HCT116 (cell line): ENCODE data around the gene SEZ6. TPM values are rescaled to one million over a fixed set of nuclear protein-coding genes. Genes with fewer than 3 reads are reported as not detected.

Experiments used
- ATAC-seq: fragments of 200-7000 bp; cut with Tn5 transposase; 2 replicates; pipeline ENCODE4 v1.9.1; 2020; ENCODE audit warnings: mild to moderate bottlenecking, moderate library complexity
- BruUV-seq: library from RNA; stranded (reverse); fragments of 400-500 nt; replicated peaks from 2 replicates; lab custom pipeline; 2021; lab: Mats Ljungman, UMichigan
- CTCF ChIA-PET: fragments of 300-600 bp; sonication (Branson Sonifier 250); formaldehyde crosslinking; loops from one replicate; lab custom pipeline; 2021; ENCODE audit warnings: antibody characterized with exemption; lab: Charles Lee
- POLR2A ChIA-PET: fragments of 300-600, 350-600 bp; sonication (Branson Sonifier 250); formaldehyde crosslinking; loops from one replicate; lab custom pipeline; 2021; ENCODE audit warnings: antibody characterized with exemption; lab: Charles Lee
- RAD21 ChIA-PET, 2 experiments: fragments of 300-600 bp; sonication (Branson Sonifier 250); formaldehyde crosslinking; loops; one replicate each; lab custom pipeline; 2023; ENCODE audit warnings: low total read pairs in 2 of 2; ENCODE audit not compliant: uncharacterized antibody in 2 of 2, unreplicated experiment in 2 of 2, low non-redundant PET in 1 of 2; lab: Charles Lee
- DNase-seq: peaks from one replicate; pipeline ENCODE4 v3.0.0-alpha.2; 2010; ENCODE audit warnings: low read depth, low spot score
- H2AFZ ChIP-seq: fragments of 200-600 bp; shearing (Covaris generic), sonication (generic); 2 replicates; pipeline ENCODE4 v1.6.1; 2017; ENCODE audit warnings: low read depth, mixed run types, mixed read lengths, antibody characterized with exemption, low read length; ENCODE audit not compliant: poor library complexity, severe bottlenecking
- H3K27ac ChIP-seq: 2 replicates; pipeline ENCODE4 v1.5.1; 2012; ENCODE audit warnings: low read depth, low read length
- H3K27me3 ChIP-seq: fragments of 200-600 bp; sonication (generic); 2 replicates; pipeline ENCODE4 v1.6.1; 2016; ENCODE audit warnings: mixed run types, low read length, mixed read lengths; ENCODE audit not compliant: insufficient read depth
- H3K36me3 ChIP-seq, 2 experiments: fragments of 200-500 bp in 1 of 2; fragments of 200-600 bp in 1 of 2; sonication (Bioruptor generic) in 1 of 2; sonication (generic) in 1 of 2; 2 replicates each; pipeline versions ENCODE4 v1.5.1 to v1.6.1; 2014 to 2016; ENCODE audit warnings: low read length in 2 of 2, inconsistent platforms in 1 of 2, mixed read lengths in 1 of 2, mixed run types in 1 of 2; ENCODE audit not compliant: insufficient read depth in 2 of 2, control insufficient read depth in 1 of 2
- H3K4me1 ChIP-seq, 2 experiments: fragments of 200-600 bp in 1 of 2; sonication (generic) in 1 of 2; 2 replicates each; pipeline versions ENCODE4 v1.5.1 to v1.6.1; 2012 to 2017; ENCODE audit warnings: low read length in 2 of 2, inconsistent platforms in 1 of 2, mild to moderate bottlenecking in 1 of 2, mixed read lengths in 1 of 2, mixed run types in 1 of 2, moderate library complexity in 1 of 2; ENCODE audit not compliant: insufficient read depth in 2 of 2, control insufficient read depth in 1 of 2
- H3K4me2 ChIP-seq: fragments of 200-600 bp; sonication (generic); 2 replicates; pipeline ENCODE4 v1.6.1; 2017; ENCODE audit warnings: mixed run types, low read length, mixed read lengths
- H3K4me3 ChIP-seq, 2 experiments: fragments of 200-600 bp in 1 of 2; sonication (generic) in 1 of 2; replicated peaks in 1 of 2; 2 replicates each; pipeline ENCODE4 v1.5.1; 2011 to 2016; ENCODE audit warnings: low read length in 2 of 2, control low read depth in 1 of 2, low read depth in 1 of 2, mild to moderate bottlenecking in 1 of 2, mixed read lengths in 1 of 2, mixed run types in 1 of 2
- H3K79me2 ChIP-seq: fragments of 200-600 bp; sonication (generic); 2 replicates; pipeline ENCODE4 v1.6.1; 2017; ENCODE audit warnings: mild to moderate bottlenecking, mixed run types, low read length, moderate library complexity, mixed read lengths; ENCODE audit not compliant: insufficient read depth
- H3K9ac ChIP-seq: fragments of 200-600 bp; sonication (generic); 2 replicates; pipeline ENCODE4 v1.6.1; 2016; ENCODE audit warnings: low read length, mixed read lengths
- H3K9me2 ChIP-seq: fragments of 200-600 bp; sonication (generic), shearing (Covaris generic); 2 replicates; pipeline ENCODE4 v1.6.1; 2017; ENCODE audit warnings: mixed run types, mild to moderate bottlenecking, moderate library complexity; ENCODE audit not compliant: insufficient read depth
- H3K9me3 ChIP-seq, 2 experiments: fragments of 200-500 bp in 1 of 2; fragments of 200-600 bp in 1 of 2; sonication (Bioruptor generic) in 1 of 2; sonication (generic) in 1 of 2; 2 replicates each; pipeline ENCODE4 v1.6.1; 2014 to 2017; ENCODE audit warnings: low read length in 2 of 2, mixed read lengths in 2 of 2, inconsistent platforms in 1 of 2, low read depth in 1 of 2, mild to moderate bottlenecking in 1 of 2, mixed run types in 1 of 2, moderate library complexity in 1 of 2; ENCODE audit not compliant: control insufficient read depth in 1 of 2, insufficient read depth in 1 of 2
- H4K20me1 ChIP-seq: fragments of 200-600 bp; sonication (generic), shearing (Covaris generic); 2 replicates; pipeline ENCODE4 v1.6.1; 2017; ENCODE audit warnings: mixed run types, mild to moderate bottlenecking, moderate library complexity; ENCODE audit not compliant: insufficient read depth
- CBX3 ChIP-seq: IDR thresholded peaks from 2 replicates; pipeline ENCODE4 v1.6.1; 2012; ENCODE audit warnings: low read depth
- CEBPB ChIP-seq: IDR thresholded peaks from 2 replicates; pipeline ENCODE4 v1.6.1; 2012; ENCODE audit warnings: low read depth
- CTCF ChIP-seq, 3 experiments: fragments of 200-600 bp in 1 of 3; sonication (generic) in 1 of 3; IDR thresholded peaks in 2 of 3; conservative IDR thresholded peaks in 1 of 3; 2 replicates each; pipeline ENCODE4 v1.5.1; 2012 to 2017; ENCODE audit warnings: low read depth in 2 of 3, low read length in 2 of 3, antibody characterized with exemption in 1 of 3, borderline replicate concordance in 1 of 3, control low read depth in 1 of 3, mild to moderate bottlenecking in 1 of 3, mixed read lengths in 1 of 3, mixed run types in 1 of 3, moderate library complexity in 1 of 3; ENCODE audit not compliant: insufficient read depth in 1 of 3
- ELF1 ChIP-seq: IDR thresholded peaks from 2 replicates; pipeline ENCODE4 v1.6.1; 2012; ENCODE audit warnings: low read depth, borderline replicate concordance
- EZH2 ChIP-seq: fragments of 200-600 bp; sonication (generic); IDR thresholded peaks from 2 replicates; pipeline ENCODE4 v1.6.1; 2017; ENCODE audit warnings: antibody characterized with exemption, mixed run types
- EZH2phosphoT487 ChIP-seq: fragments of 200-600 bp; IDR thresholded peaks from 2 replicates; pipeline ENCODE4 v1.6.1; 2018; ENCODE audit warnings: antibody characterized with exemption, borderline replicate concordance
- FOSL1 ChIP-seq: IDR thresholded peaks from 2 replicates; pipeline ENCODE4 v1.6.1; 2012; ENCODE audit warnings: low read depth
- JUND ChIP-seq: IDR thresholded peaks from 2 replicates; pipeline ENCODE4 v1.6.1; 2012
- POLR2A ChIP-seq: IDR thresholded peaks from 2 replicates; pipeline ENCODE4 v1.7.0; 2011; ENCODE audit warnings: borderline replicate concordance; ENCODE audit not compliant: insufficient read depth, insufficient read length; ENCODE audit errors: extremely low read depth
- POLR2AphosphoS5 ChIP-seq: IDR thresholded peaks from 2 replicates; pipeline ENCODE4 v1.6.1; 2011; ENCODE audit warnings: mild to moderate bottlenecking, low read depth, low read length, moderate library complexity
- RAD21 ChIP-seq: IDR thresholded peaks from 2 replicates; pipeline ENCODE4 v1.6.1; 2012; ENCODE audit warnings: low read depth, mild to moderate bottlenecking
- SIN3A ChIP-seq: IDR thresholded peaks from 2 replicates; pipeline ENCODE4 v1.6.1; 2012; ENCODE audit warnings: low read depth
- SP1 ChIP-seq: IDR thresholded peaks from 2 replicates; pipeline ENCODE4 v1.6.1; 2012; ENCODE audit warnings: low read depth
- SRF ChIP-seq: IDR thresholded peaks from 2 replicates; pipeline ENCODE4 v1.6.1; 2012; ENCODE audit warnings: low read depth
- ZBTB33 ChIP-seq: IDR thresholded peaks from 2 replicates; pipeline ENCODE4 v1.6.1; 2011; ENCODE audit warnings: mild to moderate bottlenecking, low read length, moderate library complexity; ENCODE audit not compliant: insufficient replicate concordance; ENCODE audit errors: extremely low read depth
- ZNF274 ChIP-seq: fragments of 200-500 bp; sonication (Bioruptor generic); IDR thresholded peaks from 2 replicates; pipeline ENCODE4 v1.6.1; 2014; ENCODE audit warnings: mild to moderate bottlenecking, low read depth, low read length, inconsistent platforms
- intact Hi-C: fragments of 100-400 bp; cut with micrococcal nuclease; formaldehyde crosslinking; loops from 2 replicates; pipeline ENCODE4 v1.10.0; 2022
- total RNA-seq: library from RNA; stranded (reverse); gene quantifications from one replicate; pipeline ENCODE4 v1.2.1, GENCODE V29; 2021; ENCODE audit not compliant: unreplicated experiment
- TF ChIP-seq, protein P1 (sequence below): IDR thresholded peaks from 2 replicates; pipeline ENCODE4 v1.6.1; 2012
- TF ChIP-seq, protein P2 (sequence below): IDR thresholded peaks from 2 replicates; pipeline ENCODE4 v1.6.1; 2012; ENCODE audit warnings: low read depth

SEZ6 gene
- total RNA-seq, 1 experiment from 2014 or later: 0.22 TPM

DNA sequence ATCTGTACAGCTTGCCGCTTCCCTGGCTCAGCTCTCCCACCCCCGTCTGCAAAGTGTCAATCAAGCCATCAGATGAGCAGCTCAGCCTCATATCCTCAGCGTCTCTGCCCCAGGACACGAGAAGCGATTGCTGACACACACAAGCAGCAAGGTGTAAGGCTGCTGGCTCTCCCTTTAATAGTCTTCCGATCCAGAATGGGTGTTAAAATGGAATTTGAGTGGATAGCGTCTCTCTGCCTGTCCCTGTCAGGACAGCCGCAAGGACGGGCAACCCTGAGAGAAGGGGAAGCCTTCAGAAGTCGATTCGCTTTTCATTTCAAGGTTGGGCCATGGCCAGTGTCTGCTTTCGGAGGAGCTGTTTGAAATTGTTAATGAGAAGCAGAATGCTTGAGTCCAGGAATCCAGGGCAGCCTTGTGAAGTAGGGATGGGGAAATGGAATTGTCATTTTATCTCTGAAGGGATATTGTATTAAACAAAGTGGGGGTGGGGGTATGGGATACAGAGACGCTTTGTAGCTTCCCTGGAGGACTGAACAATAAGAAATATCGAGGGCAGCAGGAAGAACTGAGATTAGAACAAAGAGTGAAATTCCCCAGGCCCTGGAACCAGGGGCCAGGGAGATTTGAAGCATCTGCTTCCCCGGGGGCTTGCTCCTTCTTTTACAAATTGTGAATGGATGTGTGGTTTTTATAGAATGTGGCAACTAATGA is 32.4 kb upstream of the SEZ6 start (continued):
- TF ChIP-seq POLR2AphosphoS5: no peak
- TF ChIP-seq SIN3A: no peak
- TF ChIP-seq, all 23 proteins: peak for 0

DNA sequence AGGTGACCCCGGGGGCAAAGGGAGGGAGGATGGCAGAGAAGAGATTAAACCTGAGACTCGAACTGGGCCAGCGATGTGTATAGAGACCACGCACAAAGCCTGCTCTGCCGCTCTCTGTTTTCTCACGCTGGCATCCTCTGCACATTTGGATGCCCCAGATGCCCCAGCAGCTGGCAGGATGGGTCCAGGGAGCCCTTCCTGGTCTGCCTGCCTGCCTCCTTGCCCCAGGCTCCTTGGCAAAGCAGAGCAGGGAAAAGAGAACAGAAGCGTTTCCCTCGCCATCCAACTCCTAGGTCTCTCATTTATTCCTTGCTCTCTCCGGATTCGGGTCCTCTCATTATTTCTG is 31.9 kb upstream of the SEZ6 start:
- no peak for DNase-seq
- intact Hi-C loops: no loop called here
- Histone ChIP-seq H3K79me2 (no peaks in the 10 kb centered on the region), H3K9me2 (no peaks in the 10 kb centered on the region), H3K4me2 (no peak overlapping the region), H3K4me1 (peaks cover 0 to 3% of the 10 kb centered on the region in 2 experiments; a peak in 2 of 4 replicates), H2AFZ (no peak overlapping the region), H3K4me3 (no peak overlapping the region), H3K27me3 (peaks cover 18% of the 10 kb centered on the region; the same call in 1 of the 2 replicates), H4K20me1 (no peaks in the 10 kb centered on the region), H3K36me3 (no peaks in the 10 kb centered on the region), H3K9ac (no peak overlapping the region), H3K9me3 (peaks cover 12 to 18% of the 10 kb centered on the region in 2 experiments; a peak in 2 of 4 replicates), H3K27ac (no peak overlapping the region)
- CTCF ChIA-PET: no interaction called here
- ATAC-seq: no peak
- RAD21 ChIA-PET: no interaction called here
- POLR2A ChIA-PET: no interaction called here
- no TSS peak for BruUV-seq
- TF ChIP-seq CBX3 (no peak), SP1 (no peak), ZNF274 (no peak), SRF (no peak), RAD21 (no peak), POLR2AphosphoS5 (no peak), CTCF (IDR thresholded peaks at IDR 0.05 in 2 of 3, conservative IDR thresholded peaks at IDR 0.05 in 1 of 3; ENCODE audit: borderline replicate concordance in 1 of 3, insufficient read depth in 1 of 3, low read depth in 2 of 3, low read length in 2 of 3) (no peak), FOSL1 (no peak), JUND (no peak), ZBTB33 (no peak), ELF1 (no peak), CEBPB (no peak), POLR2A (no peak), EZH2 (no peak), EZH2phosphoT487 (no peak), SIN3A (no peak)
- TF ChIP-seq, protein P1, sequence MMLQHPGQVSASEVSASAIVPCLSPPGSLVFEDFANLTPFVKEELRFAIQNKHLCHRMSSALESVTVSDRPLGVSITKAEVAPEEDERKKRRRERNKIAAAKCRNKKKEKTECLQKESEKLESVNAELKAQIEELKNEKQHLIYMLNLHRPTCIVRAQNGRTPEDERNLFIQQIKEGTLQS: no peak
- TF ChIP-seq, protein P2, sequence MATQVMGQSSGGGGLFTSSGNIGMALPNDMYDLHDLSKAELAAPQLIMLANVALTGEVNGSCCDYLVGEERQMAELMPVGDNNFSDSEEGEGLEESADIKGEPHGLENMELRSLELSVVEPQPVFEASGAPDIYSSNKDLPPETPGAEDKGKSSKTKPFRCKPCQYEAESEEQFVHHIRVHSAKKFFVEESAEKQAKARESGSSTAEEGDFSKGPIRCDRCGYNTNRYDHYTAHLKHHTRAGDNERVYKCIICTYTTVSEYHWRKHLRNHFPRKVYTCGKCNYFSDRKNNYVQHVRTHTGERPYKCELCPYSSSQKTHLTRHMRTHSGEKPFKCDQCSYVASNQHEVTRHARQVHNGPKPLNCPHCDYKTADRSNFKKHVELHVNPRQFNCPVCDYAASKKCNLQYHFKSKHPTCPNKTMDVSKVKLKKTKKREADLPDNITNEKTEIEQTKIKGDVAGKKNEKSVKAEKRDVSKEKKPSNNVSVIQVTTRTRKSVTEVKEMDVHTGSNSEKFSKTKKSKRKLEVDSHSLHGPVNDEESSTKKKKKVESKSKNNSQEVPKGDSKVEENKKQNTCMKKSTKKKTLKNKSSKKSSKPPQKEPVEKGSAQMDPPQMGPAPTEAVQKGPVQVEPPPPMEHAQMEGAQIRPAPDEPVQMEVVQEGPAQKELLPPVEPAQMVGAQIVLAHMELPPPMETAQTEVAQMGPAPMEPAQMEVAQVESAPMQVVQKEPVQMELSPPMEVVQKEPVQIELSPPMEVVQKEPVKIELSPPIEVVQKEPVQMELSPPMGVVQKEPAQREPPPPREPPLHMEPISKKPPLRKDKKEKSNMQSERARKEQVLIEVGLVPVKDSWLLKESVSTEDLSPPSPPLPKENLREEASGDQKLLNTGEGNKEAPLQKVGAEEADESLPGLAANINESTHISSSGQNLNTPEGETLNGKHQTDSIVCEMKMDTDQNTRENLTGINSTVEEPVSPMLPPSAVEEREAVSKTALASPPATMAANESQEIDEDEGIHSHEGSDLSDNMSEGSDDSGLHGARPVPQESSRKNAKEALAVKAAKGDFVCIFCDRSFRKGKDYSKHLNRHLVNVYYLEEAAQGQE: no peak
